GM18505 (cell line): ENCODE data around the gene CLASP1.
"Not testable (repeated sequence)": the region's sequence is repeated elsewhere in the genome, so short reads cannot be mapped to it uniquely, and the experiment has no call there.

Experiments
- ATAC-seq: cut with Tn5 transposase; IDR thresholded peaks from one replicate; pipeline ENCODE4 v1.9.1; 2021; ENCODE audit not compliant: unreplicated experiment
- POLR2A ChIP-seq: IDR thresholded peaks from 4 replicates; pipeline ENCODE4 v1.6.1; 2011; ENCODE audit warnings: borderline replicate concordance; ENCODE audit not compliant: insufficient read depth, insufficient read length; ENCODE audit errors: extremely low read depth

Gene CLASP1

DNA sequence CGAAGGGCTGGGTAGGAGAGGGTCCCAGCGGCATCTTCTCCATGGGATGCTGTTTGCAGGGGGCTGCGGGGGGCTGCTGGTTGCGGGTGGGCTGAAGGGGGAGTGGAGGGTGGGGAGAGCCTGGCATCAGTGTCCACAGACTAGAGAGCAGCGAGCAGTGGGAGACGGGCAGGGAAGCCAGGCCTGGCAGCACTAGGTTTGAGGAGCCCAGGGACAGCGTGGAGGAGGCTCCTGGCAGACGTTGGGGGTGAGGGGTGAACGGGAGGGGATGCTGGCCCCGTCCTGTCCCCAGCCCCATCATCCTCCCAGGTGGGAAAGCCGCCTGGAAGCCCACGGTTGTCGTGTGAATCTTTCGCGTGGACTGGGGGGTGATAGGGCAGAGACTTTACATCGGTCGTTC is 316.0 kb downstream of the CLASP1 start:
- no peak for ATAC-seq
- no peak for TF ChIP-seq POLR2A

DNA sequence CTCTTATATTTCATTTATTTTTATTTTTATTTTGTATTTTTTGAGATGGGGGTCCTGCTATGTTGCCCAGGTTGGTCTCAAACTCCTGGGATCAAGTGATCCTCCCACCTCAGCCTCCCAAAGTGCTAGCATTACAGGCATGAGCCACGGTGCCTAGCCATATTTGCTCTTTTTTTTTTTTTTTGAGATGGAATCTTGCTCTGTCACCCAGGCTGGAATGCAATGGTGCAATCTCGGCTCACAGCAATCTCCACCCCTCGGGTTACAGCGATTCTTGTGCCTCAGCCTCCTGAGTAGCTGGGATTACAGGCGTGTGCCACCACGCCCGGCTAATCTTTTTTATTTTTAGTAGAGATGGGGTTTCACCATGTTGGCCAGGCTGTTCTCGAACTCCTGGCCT is 317.9 kb downstream of the CLASP1 start:
- ATAC-seq = not testable (repeated sequence)

DNA sequence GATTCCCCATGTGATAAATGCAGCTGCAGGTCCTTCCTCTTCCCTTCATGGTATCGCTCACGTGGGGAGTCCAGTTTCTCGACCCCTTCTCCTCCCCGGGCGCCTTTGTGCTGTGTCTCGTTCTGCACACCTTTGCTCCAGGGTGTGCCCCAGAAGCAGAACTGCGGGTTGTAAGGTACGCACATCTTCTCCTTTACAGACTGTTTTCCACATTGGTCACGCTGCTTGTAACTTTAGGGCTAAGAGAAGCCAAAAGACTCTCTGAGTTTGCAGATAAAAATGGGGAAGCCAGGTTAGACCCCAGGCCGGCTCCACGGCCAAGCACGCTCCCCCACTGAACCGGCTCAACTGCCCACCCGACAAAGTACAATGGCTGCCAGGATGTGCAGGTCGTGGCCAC is 318.3 kb downstream of the CLASP1 start:
- TF ChIP-seq POLR2A = no peak
- ATAC-seq = no peak

DNA sequence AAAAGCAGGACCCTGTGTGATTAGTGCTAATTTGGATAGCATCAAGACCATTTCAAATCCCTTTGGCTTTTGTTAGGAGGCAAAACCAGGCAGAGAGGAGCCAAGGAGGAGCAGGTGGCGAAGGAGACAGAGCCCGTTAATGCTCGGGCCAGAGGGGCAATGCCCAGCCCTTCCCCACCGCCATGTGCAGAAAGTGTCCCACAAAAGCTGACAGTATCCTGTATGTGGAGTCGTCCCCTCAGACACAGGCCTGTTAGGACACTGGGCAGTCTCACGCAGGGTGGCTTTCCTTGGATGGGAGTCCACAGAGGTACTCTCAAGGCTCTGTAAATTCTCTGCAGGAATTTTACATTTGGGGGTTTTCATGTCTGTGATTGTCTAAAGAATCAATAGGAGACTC is 319.5 kb downstream of the CLASP1 start:
- no peak for ATAC-seq
- no peak for TF ChIP-seq POLR2A

DNA sequence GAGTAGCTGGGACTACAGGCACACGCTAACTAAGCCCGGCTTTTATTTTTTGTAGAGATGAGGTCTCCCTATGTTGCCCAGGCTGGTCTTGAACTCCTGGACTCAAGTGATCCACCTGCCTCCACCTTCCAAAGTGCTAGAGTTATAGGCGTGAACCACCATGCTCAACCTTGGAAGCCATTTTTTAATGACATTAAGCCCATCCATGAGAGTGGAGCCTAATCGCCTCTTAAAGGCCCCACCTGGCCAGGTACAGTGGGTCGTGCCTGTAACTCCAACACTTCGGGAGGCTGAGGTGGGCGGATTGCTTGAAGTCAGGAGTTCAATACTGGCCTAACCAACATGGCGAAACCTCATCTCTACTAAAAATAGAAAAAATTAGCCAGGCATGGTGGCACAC is 322.6 kb downstream of the CLASP1 start:
- ATAC-seq = no peak

DNA sequence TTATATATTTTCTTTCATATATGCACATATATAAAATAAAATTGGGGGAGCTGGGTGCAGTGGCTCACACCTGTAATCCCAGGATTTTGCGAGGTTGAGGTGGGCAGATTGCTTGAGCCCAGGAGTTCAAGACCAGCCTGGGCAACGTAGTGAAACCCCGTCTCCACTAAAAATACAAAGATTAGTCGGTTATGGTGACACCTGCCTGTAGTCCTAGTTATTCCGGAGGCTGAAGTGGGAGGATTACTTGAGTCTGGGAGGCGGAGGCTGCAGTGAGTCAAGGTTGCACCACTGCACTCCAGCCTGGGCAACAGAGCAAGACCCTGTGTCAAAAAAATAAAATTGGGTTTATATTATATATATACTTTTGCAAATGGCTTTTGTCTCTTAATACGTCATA is 324.7 kb downstream of the CLASP1 start:
- no peak for ATAC-seq
- TF ChIP-seq POLR2A = no peak

More for the DNA sequence above, 322.6 kb downstream of the CLASP1 start:
- TF ChIP-seq POLR2A = no peak

DNA sequence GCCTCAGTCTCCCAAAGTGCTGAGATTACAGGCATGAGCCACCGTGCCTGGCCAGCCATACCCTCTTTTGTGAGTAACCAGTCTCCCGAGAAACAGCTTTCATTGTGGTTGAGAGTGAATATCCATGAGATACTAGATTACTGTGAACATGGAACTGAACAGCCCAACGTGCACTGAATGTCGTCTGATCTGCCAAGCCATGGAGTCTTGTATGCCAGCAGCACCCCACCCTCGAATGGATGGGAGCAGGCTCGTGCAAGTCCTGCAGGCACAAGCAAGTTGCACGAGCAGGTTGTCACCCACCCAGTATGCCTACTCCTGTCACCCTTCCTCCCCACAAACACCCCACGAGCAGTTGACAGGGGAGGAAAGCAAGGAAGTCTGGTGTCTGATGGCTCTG is 327.8 kb downstream of the CLASP1 start:
- no peak for TF ChIP-seq POLR2A
- ATAC-seq = no peak

DNA sequence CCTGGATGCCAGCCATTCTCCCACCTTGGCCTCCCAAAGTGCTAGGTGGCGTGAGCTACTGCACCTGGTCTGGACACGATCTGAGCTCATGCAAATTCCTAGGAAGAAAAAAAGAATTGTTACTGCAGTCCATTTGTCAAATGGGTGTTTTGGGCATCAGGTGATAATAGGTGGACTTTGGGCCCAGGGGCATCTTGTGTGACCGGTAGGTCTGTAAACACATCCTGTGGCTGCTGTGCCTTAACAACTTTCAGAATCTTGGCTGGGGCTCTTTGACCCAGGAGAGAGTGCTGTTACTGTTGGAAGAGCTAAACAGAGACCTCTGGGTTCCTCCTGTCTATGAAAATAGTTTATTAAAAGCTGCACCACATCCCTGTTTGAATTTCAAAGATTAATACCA is 329.3 kb downstream of the CLASP1 start:
- no peak for TF ChIP-seq POLR2A

DNA sequence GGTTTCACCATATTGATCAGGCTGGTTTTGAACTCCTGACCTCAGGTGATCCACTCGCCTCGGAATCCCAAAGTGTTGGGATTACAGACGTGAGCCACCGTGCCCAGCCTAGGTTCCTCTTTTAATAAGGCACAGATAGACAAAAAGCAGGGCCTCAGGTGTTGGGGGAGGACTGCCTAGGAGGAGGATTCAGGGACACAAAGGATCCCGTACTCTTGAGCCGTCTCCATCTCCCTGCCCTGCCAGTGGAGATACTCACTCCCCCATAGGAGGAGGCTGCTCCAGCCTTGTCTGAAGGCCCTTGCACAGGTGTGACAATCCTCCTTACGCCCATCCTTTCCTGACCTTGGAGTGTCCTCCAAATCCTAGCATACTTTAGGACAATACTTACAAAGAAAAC is 332.3 kb downstream of the CLASP1 start:
- ATAC-seq = no peak
- no peak for TF ChIP-seq POLR2A

More for the DNA sequence above, 329.3 kb downstream of the CLASP1 start:
- ATAC-seq = no peak

DNA sequence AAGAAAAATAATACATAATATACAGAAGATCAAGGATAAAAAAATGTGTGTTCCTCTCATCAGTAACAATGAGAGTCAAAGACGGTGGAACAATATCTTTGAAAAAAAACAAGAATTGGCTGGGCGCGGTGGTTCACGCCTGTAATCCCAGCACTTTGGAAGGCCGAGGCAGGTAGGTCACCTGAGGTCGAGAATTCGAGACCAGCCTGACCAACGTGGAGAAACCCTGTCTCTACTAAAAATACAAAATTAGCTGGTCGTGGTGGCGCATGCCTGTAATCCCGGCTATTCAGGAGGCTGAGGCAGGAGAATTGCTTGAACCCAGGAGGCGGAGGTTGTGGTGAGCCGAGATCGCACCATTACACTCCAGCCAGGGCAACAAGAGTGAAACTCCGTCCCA is 335.6 kb downstream of the CLASP1 start:
- not testable (repeated sequence) for ATAC-seq

DNA sequence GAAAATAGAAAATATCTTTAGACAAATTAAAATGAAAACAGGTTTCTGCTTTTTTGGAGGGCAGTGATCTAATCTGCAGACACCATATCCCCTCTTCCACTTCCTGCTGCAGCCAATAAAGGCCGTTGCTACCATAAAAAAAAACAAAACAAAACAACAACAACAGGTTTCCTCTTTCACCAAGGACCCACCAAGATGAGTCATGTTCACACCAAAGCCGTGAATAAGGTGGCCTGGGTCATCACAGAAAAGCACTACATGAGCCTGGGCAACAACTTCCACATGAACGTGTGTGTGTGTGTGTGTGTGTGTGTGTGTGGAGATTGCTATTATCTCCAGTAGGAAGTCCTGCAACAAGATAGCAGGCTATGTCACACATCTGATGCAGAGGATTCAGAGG is 339.5 kb downstream of the CLASP1 start:
- ATAC-seq = peak; percentile 96
- TF ChIP-seq POLR2A = no peak

DNA sequence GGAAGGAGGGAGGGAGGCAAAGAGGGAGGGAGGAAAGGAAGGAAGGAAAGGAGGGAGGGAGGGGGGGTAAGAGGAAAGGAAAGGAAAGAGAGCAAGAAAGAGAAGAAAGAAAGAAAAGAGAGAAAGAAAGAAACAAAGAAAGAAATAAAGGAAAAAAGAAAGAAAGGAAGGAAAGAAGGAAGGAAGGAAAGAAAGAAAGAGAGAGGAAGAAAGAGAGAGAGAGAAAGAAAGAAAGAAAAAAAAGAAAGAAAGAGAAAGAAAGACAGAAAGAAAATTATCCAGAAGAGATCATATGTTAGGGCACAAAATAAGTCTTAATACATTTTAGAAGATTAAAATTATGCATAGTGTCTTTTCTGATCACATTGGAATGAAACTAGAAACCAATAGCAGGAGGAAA is 339.9 kb downstream of the CLASP1 start:
- ATAC-seq = no peak
- TF ChIP-seq POLR2A = no peak

DNA sequence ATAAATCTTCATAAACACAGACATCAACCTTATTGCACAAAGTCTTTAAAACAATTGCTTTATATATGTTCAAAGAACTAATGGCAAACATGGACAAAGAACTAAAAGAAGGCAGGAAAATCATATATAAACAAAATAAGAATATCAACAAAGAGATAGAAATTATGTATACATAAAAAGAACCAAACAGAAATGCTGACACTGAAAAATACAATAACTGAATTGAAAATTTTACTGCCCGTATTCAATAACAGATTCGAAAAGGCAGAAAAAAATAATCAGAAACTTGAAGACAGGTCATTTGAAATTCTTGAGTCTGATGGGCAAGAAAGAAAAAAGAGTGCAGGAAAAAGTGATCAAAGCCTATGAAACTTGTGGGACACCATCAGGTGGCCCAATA is 342.2 kb downstream of the CLASP1 start:
- no peak for ATAC-seq
- no peak for TF ChIP-seq POLR2A

DNA sequence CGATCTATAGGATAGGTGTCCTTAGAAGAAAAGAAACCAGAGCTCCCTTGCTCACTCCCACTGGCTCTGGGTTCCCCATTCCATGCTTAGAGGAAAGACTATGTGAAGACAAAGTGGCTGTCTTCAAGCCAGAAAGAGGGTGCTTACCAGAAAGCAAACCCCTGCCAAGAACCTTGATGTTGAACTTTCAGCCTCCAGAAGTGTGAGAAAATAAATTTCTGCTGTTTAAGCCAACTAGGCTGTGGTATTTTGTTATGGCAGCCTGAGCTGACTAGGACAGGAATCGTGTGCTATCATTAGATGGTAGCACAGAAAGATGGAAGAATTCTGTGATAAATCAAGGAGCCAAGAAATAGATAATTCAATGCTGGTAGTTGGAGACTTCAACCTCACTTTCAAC is 344.3 kb downstream of the CLASP1 start:
- no peak for TF ChIP-seq POLR2A
- ATAC-seq = no peak

DNA sequence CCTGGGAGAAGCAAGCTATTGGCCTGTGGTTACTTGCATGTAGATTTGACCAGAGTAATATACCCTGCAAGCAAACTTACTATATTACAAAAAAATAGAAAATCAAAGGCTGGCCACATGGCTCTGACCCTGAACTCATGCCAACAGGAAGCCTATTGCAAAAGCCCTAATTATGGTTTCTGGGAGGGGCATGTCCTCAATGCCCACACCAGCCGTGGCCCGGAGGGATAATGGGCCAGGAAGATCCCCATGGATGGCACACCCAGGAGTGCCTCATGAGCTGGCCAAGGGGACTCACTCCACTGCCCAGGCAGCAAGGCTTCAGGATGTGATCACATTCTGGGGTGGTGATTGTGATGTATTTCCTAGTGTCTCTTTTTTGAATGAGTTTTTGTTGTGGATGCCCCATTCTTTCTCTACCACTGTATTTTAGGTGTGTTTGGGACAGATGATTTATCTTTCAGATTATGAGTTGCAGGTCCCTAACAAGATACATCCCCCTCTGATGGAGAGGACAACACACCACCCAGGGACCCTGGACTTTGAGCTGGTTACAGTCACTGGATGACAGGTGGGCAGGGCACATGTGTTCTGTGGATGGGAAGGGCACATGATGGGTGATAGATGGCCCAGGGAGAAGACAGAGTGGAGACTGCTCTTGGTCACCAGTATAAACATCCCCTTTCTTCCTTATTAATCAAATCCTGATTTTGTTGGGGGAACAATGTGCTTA is 345.6 kb downstream of the CLASP1 start:
- ATAC-seq = no peak
- no peak for TF ChIP-seq POLR2A

DNA sequence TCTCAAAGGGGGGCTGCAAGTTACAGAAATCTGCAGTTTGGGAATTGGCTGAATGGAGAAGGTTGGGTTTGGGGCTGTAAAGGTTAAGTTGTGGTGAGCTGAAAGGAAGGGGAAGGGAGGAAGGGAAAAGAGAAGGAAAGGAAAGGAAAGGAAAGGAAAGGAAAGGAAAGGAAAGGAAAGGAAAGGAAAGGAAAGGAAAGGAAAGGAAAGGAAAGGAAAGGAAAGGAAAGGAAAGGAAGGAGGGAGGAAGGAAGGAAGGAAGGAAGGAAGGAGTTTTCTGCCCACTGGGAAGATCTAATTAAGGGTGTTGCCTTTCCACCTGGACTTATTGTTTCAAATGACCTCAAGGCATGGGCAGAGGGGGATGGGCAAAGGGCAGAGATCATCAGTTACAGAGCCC is 348.1 kb downstream of the CLASP1 start:
- not testable (repeated sequence) for ATAC-seq
